SH-SY5Y (cell line): ENCODE measurements around the gene YAP1.

Source experiments
- GATA2 ChIP-seq: IDR thresholded peaks from 2 replicates; pipeline ENCODE4 v1.6.1; 2011; ENCODE audit warnings: mild to moderate bottlenecking, low read depth, low read length
- GATA3 ChIP-seq: IDR thresholded peaks from 2 replicates; pipeline ENCODE4 v1.6.1; 2011; ENCODE audit warnings: low read depth, mild to moderate bottlenecking, low read length, moderate library complexity

The YAP1 gene

DNA sequence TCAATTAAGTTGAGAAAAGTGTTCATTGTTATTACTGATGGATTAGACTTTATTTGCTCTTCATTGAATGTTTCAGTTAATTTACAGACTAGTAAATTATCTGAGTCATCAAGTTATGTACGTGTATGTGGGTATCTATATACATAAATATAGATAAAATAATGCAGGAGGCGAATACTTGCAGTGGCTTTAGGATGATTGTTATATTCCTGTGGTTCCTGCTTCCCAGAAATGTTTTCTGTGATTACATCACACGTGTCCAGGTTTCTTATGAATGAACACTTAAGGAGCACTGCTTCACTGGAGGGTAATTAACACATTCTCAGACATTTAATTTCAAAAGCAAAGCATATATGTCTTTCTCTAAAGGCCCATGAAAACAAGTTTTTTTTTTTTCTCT lies 28.4 kb downstream of the YAP1 start:
- TF ChIP-seq GATA2 (no peak), GATA3 (no peak)

DNA sequence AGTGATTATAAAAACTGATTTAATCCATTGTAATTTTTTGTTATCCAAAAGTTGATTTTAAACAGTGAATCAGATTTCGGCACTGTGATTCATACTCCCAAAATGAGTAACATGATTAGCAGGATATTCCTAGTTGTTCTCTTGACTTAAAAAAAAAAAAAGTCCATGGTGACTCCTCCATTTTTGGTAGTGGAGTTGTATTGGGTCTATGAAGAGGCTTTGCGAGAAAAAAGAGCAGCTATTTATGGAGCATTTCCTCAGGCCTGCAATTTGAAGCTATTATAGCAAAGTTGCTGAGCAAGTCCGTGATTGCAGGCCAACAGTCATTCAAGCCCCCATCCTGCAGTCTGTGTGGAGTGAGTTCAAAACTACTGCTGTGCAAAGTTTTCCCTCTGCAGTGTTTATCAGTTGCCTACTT lies 28.8 kb downstream of the YAP1 start:
- TF ChIP-seq GATA3, result no peak

DNA sequence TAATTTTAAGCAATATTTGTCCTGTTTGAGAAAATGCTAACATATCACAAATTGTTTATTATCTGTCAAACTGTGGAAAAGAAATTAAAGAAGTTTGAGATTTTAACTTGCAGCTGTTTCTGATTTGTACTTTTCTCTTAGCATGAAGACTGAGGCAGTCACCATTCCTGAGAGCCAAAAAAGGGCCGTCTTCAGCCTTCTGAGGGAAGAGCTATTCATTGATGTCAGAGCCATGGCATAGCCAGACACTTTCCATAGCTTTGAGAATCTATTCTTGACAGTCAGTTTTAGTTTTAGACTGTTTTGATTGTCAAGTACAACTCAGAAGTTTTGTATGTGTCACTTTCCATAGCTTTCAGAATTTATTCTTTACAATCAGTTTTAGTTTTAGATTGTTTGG lies 32.1 kb downstream of the YAP1 start:
- TF ChIP-seq GATA2, result no peak
- no peak for TF ChIP-seq GATA3

DNA sequence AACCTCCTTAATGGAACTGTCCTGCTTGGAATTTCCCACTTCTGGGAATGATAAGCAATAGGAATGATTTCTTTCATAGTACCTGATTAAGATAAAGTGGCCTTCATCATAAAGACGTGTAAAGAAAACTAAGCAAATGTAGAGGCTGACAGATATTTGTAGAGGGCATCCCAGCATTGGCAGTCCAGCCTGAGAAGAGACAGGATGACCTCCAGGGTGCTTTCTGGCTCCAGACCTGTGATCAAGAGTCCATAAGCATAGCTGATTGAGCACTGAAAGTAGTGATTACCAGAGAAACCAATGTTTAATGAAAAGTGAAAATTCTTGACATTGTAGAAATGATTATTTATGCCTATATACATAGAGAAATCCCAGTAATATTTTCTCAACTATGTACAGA lies 33.6 kb downstream of the YAP1 start:
- TF ChIP-seq GATA2 (no peak), GATA3 (no peak)

DNA sequence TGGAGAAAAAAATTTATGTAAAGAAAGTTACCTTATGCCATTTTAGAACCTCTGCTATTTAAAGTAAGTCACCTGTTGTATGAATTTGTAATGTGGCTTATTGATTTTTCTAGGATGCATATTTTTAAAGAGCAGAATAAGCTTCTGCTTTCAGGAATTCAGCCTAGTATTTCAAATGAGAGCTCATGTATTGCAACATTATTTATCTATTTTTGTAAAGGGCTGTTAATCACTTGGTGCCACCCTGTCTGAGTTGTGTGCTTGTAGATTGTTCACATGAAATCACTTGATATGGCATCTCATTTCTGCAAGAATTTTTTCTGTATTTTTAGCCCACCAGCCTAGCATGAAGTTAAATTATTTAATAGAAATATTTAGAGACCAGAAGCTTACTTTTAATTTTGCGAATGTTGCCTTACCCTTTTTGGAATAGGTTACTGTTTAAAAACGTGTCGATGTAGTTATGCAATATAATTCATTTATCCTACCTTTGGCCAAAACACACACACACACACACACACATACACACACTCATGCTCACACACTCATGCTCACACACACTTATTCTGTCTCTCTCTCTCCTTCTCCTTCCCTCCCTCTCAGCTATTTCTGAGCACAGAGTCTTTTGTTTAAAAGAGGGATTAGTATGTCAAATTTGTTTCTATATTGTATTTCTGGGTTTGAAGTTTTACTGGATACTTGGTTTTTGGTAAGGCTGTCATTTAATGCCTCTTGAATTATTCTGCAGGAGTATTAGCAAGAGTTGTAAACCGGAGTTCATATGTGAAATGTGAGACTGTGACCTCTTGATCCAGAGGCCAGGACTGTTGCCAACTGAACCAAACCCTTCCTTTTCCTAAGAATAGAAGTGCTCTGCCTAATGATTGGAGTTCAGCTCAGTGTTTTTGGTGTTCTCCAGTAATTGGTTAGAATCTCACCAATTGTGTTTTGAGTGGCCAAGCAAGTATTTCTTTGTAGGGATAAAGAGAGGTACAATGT lies 34.4 kb downstream of the YAP1 start:
- no peak for TF ChIP-seq GATA2
- no peak for TF ChIP-seq GATA3

DNA sequence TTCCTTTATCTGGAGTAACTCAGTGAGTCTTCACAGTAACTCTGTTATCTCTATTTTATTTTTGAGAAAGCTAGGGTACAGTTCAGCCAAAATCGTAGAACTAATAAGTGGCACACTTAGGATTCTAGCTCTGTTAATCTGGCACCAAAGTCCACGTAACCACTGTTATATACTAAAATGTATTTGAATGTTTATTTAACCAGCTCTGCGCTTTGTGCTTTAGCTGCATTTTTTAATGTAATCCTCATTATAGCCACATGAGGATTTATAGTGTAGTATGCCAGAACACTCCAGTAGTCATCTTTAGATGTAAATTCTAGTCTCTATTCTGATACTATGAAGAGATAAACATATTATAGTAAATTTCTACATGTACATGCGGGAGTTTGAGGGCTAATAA lies 36.8 kb downstream of the YAP1 start:
- TF ChIP-seq GATA2 (no peak), GATA3 (no peak)

DNA sequence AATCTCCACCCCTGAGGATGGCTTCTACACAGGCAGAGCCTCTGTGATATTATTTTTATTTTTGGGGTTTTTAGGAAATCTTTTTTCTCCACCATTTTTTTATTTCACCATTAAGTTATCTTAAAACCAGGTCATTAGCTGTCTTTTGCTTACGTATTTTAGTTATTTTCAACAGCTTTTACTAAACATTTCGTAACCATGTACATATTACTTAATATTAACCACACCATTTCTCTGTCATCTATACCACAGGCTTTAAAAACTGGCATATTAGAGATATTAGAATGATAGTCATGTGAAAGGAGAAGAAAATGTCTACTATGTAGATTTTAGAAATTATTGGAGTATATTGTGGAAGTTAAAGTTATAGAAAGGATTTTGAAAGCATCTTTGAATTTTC lies 37.4 kb downstream of the YAP1 start:
- TF ChIP-seq GATA2 (no peak), GATA3 (no peak)

DNA sequence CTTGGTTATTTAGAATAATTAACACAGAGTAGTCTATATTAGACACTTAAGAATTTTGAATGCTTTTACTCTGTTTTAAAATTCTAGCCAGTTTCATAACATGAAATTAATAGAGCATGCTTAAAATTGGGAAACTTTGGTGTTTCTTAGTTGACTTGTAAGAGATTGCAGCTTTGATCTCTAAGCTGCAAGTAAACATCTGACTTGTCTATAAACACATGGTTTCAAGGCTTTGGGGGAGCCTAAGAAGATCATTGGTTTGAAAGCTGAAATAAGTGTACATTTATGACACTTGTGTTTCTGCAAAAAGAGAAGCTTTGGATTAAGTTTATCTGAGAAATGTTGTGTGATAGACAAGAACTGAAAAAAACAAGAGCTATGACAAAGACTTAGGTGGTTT lies 37.8 kb downstream of the YAP1 start:
- TF ChIP-seq GATA3 (no peak), GATA2 (no peak)

DNA sequence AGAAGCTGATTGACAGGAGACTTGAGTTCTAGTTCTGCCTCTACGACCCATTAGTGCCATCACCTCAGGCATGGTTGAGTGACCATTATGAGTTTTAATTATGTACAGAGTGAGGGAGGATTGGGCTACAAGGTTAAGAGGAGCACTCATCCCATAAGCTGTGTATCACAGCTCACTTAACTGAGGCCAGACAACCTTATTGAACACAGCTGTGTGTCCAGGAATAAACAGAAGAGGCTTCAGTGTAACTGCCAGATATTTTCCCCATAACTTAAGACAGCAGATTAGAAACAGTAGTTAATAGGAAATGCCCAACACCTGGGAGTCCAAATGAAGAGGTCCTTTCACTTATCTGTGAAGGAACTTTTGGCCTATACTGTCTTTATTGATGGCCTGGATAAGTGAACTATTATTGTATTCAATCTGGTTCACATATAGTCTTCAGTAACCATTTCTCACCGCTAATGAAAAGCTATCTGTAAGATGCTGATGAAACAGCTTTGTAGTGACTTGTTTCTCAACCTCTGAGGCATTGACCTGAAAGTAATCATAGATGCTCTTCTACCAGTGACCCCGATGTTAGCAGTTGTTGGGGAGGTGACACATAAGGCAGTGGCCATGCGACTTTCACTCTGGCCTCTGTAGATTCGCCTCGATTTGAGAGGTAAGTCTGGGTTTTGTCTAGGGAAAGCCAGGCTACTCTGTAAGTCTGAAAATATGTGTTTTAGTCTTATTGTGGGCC lies 41.7 kb downstream of the YAP1 start:
- TF ChIP-seq GATA3 (no peak), GATA2 (no peak)

DNA sequence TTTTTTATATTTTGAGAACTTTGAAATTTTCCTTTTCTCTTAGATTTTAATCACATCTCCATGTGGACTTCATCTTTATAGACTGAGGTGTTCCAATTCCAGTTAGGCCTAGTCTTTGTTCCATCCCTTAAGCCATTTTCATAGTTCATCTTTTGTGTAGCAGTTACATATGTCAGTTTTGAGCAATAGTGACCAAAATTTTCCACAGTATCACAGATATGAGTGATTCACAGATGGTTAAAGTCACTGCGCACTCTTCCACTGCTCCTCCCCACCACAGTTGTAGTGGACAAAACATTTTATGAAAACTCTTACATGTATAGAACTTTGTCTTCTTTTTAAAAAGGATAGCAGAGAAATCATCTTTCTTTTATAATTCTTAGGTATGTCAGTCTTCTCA lies 42.8 kb downstream of the YAP1 start:
- no peak for TF ChIP-seq GATA3
- no peak for TF ChIP-seq GATA2

DNA sequence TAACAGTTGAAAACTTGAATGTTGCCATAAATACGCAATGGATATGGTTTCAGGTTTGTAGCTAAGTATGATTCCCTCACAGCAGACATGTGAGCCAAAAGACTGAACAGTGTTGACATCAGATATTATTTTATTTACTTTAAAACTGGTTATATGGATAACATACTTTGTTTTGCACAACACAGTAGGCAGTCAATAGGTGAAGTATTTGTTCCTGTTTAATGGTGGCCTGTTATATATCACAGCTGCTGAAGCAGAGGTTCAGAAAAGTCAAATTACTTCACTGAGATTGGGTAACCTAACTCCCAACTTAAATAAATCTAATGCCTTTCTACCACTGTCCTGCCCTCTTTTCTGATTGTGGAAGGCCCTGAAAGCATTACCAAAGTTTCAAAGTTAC lies 44.6 kb downstream of the YAP1 start:
- TF ChIP-seq GATA3 (no peak), GATA2 (no peak)

DNA sequence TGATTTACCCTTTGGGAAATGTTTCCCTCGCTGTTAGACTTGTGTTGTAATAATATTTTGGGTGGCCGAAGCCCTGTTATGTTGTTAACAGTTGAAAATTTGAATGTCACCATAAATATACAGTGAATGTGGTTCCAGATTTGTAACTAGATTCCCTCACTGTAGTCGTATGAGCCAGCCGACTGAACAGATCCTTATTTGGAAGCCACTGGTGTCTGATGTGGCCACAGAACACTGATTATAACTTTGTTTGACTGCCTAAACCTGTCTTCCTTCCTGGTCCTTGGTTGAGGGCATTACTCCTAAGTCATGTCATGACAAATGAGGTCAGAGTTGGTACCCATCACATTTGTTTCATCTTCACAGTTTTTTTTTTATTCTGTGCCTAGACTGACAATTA lies 45.4 kb downstream of the YAP1 start:
- TF ChIP-seq GATA3 (no peak), GATA2 (no peak)

DNA sequence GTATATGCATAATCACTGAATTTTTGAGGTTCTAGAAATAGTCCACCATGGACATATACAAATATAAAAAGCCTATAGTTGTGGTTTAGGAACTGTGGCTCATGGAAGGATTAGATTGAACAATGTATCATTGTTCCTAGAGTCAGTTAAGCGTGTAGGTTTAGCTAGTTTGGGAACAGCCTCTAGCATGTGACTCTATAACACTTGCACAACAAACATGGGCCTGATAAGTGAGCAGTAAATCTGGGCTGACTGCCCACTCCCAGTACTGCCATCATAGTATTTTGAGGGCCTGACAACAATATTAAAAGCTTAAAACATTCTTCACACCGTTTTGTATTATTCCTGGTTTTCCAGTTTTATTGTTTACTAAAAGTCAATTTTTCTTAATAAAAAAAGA lies 47.0 kb downstream of the YAP1 start:
- TF ChIP-seq GATA3 (no peak), GATA2 (no peak)

DNA sequence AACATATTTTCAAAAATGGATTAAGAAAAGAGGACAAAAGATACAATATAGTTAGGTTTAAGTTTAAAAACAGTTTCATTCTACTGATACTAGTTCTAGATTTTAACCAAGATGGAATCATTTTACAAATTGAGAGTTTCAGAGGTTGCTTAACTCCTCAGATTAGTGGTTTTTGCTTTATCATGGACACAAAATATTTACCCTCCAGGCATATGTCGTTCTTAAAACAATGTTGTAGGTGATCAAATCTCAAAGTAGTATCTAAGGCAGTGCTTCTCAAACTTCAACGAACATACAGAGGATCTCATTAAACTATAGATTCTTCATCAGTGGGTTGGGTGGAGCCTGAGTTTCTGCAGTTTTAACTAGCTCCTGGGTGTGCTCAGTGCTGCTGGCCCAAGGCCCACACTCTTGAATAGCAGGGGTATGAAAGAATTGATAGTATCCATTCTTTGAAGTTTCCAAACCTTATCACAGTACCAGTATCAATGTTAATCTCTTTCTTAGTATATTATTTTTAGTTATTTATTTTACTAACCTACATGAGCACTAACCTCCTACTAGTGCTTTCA lies 48.0 kb downstream of the YAP1 start:
- no peak for TF ChIP-seq GATA2
- TF ChIP-seq GATA3, result no peak

DNA sequence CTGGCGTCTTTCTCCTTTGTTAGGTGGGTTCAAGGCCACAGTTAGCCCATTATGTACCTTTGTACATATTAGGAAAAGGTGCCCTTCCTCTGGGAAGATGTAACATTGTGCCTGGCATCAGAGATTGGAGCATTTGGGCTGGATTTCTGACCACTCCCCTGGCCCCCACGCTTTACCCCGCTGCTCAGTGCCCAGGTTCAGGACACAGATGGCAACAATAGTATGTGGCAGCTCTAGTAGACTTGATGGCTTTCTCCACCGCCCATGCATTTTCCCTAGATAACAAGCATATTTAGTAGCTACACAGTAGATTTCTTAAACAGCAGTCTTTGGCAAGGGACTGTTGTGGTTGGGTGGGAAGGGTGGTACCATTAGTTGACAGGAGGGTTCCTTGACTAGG lies 53.1 kb downstream of the YAP1 start:
- TF ChIP-seq GATA2 (no peak), GATA3 (no peak)
